Measurements from ENCODE around the gene LMO1. TPM values are rescaled to one million over a fixed set of nuclear protein-coding genes. Genes with fewer than 3 reads are reported as not detected.
A peak's percentile ranks its signal among the peaks of the same experiment; 100 is the strongest.

LMO1 gene
- polyA plus RNA-seq, 3 donors, result not detected

- no peaks in the 10 kb centered on the region for H3K79me2 ChIP-seq (ENCODE audit: insufficient read depth, low read length)
- H3K4me3 ChIP-seq (replicated peaks in 1 of 3; ENCODE audit: low read depth in 2 of 3, low read length in 3 of 3), result no peak overlapping the region
- no peak overlapping the region for H2AFZ ChIP-seq (ENCODE audit: insufficient read depth, low read depth, low read length, poor library complexity, severe bottlenecking)
- no peak for DNase-seq
- H3K4me1 Mint-ChIP-seq, result peaks cover 26% of the 10 kb centered on the region
- H3K27me3 Mint-ChIP-seq (ENCODE audit: low read depth in 3 of 3), result peaks cover 69 to 75% (median 71%) of the 10 kb centered on the region in 3 donors
- no peaks in the 10 kb centered on the region for H4K20me1 ChIP-seq (ENCODE audit: insufficient read depth, low read length)
- no peak overlapping the region for H3K4me2 ChIP-seq (replicated peaks; ENCODE audit: extremely low read depth, low read length, poor library complexity, severe bottlenecking)
- peaks cover 0 to 10% (median 0%) of the 10 kb centered on the region in 7 donors for H3K9me3 Mint-ChIP-seq
- H3K9me3 ChIP-seq (replicated peaks in 1 of 2; ENCODE audit: control insufficient read depth in 1 of 2, insufficient read depth in 1 of 2, low read length in 2 of 2), result peaks cover 5% of the 10 kb centered on the region in 2 donors
- peaks cover 16 to 21% of the 10 kb centered on the region in 2 donors for H3K4me1 ChIP-seq (ENCODE audit: control insufficient read depth in 1 of 2, insufficient read depth in 2 of 2, low read length in 2 of 2)
- intact Hi-C loops (cut with micrococcal nuclease), result loop anchor here in 1 of 2 donors (5.0 to 10.0 kb wide), 2 partner anchors 33 to 66 kb away; no protein-coding TSS in a partner anchor
- no peak for TF ChIP-seq CTCF (IDR thresholded peaks at IDR 0.05)
- no peak overlapping the region for H3K27ac Mint-ChIP-seq
- H3K9ac ChIP-seq (ENCODE audit: insufficient read depth, low read length, poor library complexity, severe bottlenecking), result no peak overlapping the region
- H3K36me3 Mint-ChIP-seq, result peaks cover 0 to 2% of the 10 kb centered on the region in 2 donors
- peaks cover 33 to 56% of the 10 kb centered on the region in 2 donors for H3K27me3 ChIP-seq (ENCODE audit: control insufficient read depth in 2 of 2, insufficient read depth in 2 of 2, low read length in 2 of 2)
- no peaks in the 10 kb centered on the region for H3K36me3 ChIP-seq (replicated peaks in 1 of 2; ENCODE audit: control insufficient read depth in 1 of 2, insufficient read depth in 2 of 2, low read length in 2 of 2)
- WGBS (ENCODE audit: insufficient coverage), result 98% methylated on average over 13 of the region's 20 CpGs
- peak overlapping the region in 1 of 2 donors; percentile 62 for H3K4me3 Mint-ChIP-seq
- no peak overlapping the region for H3K27ac ChIP-seq (ENCODE audit: low read depth in 1 of 2, low read length in 2 of 2)
These were observed 3.3 kb downstream of the LMO1 start for GRCh38 chr11:8260202-8260966.

DNA sequence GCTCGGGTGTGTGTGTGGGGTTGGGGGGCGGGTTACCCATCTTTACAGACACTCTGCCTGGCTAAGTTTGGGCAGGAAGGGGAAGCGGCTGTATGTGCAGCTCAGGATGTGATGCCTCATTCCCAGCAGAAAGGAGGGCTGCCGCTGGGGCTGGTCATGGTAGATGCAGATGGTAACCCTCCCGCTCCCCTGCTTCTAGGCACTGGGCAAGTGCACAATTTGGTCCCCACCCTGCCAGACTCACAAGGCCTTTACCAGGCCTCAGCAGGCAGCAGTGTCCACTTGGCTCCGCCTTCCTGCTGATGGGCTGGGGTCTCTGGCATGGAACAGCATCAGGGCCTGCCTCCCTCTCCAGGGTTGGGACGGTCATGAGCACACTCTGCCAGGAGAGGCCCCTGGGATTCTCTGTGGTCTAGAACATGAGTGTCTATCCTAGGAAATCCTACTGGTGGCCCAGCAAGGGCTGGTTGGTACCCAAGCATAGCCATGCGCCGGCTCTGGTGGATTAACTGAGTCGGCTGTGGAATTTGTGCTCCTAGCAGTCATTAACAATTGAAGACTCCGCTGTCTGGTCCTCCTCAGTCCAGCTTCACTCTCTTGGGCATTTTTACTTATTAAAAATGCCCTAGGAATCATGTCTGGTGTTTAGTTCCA is 4.2 kb downstream of the LMO1 start:
- intact Hi-C loops (cut with micrococcal nuclease), result no loop called here

More for the DNA sequence above, 4.2 kb downstream of the LMO1 start:
- Mint-ChIP-seq H3K4me1 (peaks cover 26% of the 10 kb centered on the region), H3K27ac (peak overlapping the region in 1 of 7 donors; percentile 87), H3K27me3 (ENCODE audit: low read depth in 3 of 3) (peaks cover 61 to 65% (median 61%) of the 10 kb centered on the region in 3 donors), H3K4me3 (peak overlapping the region in 1 of 2 donors; percentile 62), H3K36me3 (no peaks in the 10 kb centered on the region), H3K9me3 (peaks cover 0 to 9% (median 0%) of the 10 kb centered on the region in 7 donors)
- H3K27me3 ChIP-seq (ENCODE audit: control insufficient read depth in 2 of 2, insufficient read depth in 2 of 2, low read length in 2 of 2), result peaks cover 29 to 47% of the 10 kb centered on the region in 2 donors
- no peak overlapping the region for H2AFZ ChIP-seq (ENCODE audit: insufficient read depth, low read depth, low read length, poor library complexity, severe bottlenecking)
- peaks cover 5% of the 10 kb centered on the region in 2 donors for H3K9me3 ChIP-seq (replicated peaks in 1 of 2; ENCODE audit: control insufficient read depth in 1 of 2, insufficient read depth in 1 of 2, low read length in 2 of 2)
- H3K4me3 ChIP-seq (replicated peaks in 1 of 3; ENCODE audit: low read depth in 2 of 3, low read length in 3 of 3), result no peak overlapping the region
- peaks cover 16 to 21% of the 10 kb centered on the region in 2 donors for H3K4me1 ChIP-seq (ENCODE audit: control insufficient read depth in 1 of 2, insufficient read depth in 2 of 2, low read length in 2 of 2)
- H3K9ac ChIP-seq (ENCODE audit: insufficient read depth, low read length, poor library complexity, severe bottlenecking), result no peak overlapping the region
- WGBS (ENCODE audit: insufficient coverage), result 75% methylated on average over 8 of the region's 11 CpGs
- H3K79me2 ChIP-seq (ENCODE audit: insufficient read depth, low read length), result no peaks in the 10 kb centered on the region
- no peaks in the 10 kb centered on the region for H3K36me3 ChIP-seq (replicated peaks in 1 of 2; ENCODE audit: control insufficient read depth in 1 of 2, insufficient read depth in 2 of 2, low read length in 2 of 2)
- no peaks in the 10 kb centered on the region for H4K20me1 ChIP-seq (ENCODE audit: insufficient read depth, low read length)
- peak in 2 of 3 donors; percentile 13 to 53 for DNase-seq
- no peak overlapping the region for H3K27ac ChIP-seq (ENCODE audit: low read depth in 1 of 2, low read length in 2 of 2)
- no peak overlapping the region for H3K4me2 ChIP-seq (replicated peaks; ENCODE audit: extremely low read depth, low read length, poor library complexity, severe bottlenecking)
- no peak for TF ChIP-seq CTCF (IDR thresholded peaks at IDR 0.05)

Data from CD14-positive monocyte (primary cell).